Esophagus squamous epithelium (tissue), 5 donors: ENCODE measurements around the gene TSPYL2. TPM values are rescaled to one million over a fixed set of nuclear protein-coding genes. Genes with fewer than 3 reads are reported as not detected.

Experiments used
- DNase-seq: peaks from one replicate; lab custom pipeline; 2025; lab: John Stamatoyannopoulos, UW
- H3K27ac ChIP-seq, 4 donors: fragments of 200-600 bp; sonication (generic); one replicate each; pipeline ENCODE4 v1.5.1; 2016 to 2019; ENCODE audit warnings: mild to moderate bottlenecking in 1 of 4
- H3K27me3 ChIP-seq, 4 donors: fragments of 200-600 bp; sonication (generic); 1 replicate in 3 of 4; 2 replicates in 1 of 4; pipeline versions ENCODE4 v1.5.1 to v1.6.0; 2017 to 2021; ENCODE audit warnings: antibody characterized with exemption in 1 of 4
- H3K36me3 ChIP-seq, 3 donors: fragments of 200-600 bp; sonication (generic); one replicate each; pipeline ENCODE4 v1.5.1; 2016 to 2019
- H3K4me1 ChIP-seq, 3 donors: fragments of 200-600 bp; sonication (generic); one replicate each; pipeline ENCODE4 v1.5.1; 2017 to 2019
- H3K4me3 ChIP-seq, 4 donors: fragments of 200-600 bp; sonication (generic); 1 replicate in 3 of 4; 2 replicates in 1 of 4; pipeline ENCODE4 v1.5.1; 2016 to 2019; ENCODE audit warnings: mild to moderate bottlenecking in 2 of 4, moderate library complexity in 1 of 4
- H3K9me3 ChIP-seq, 3 donors: fragments of 200-600 bp; sonication (generic); one replicate each; pipeline ENCODE4 v1.5.1; 2016 to 2019
- CTCF ChIP-seq, 6 experiments: fragments of 450-650 bp in 4 of 6; fragments of 200-600 bp in 2 of 6; sonication (generic) in 2 of 6; IDR thresholded peaks; one replicate each; pipeline ENCODE4 v1.5.1; 2016 to 2019; ENCODE audit warnings: antibody characterized with exemption in 6 of 6, mild to moderate bottlenecking in 4 of 6, moderate library complexity in 4 of 6
- POLR2A ChIP-seq, 4 donors: fragments of 450-650 bp; IDR thresholded peaks; one replicate each; pipeline ENCODE4 v1.6.1; 2017; ENCODE audit warnings: antibody characterized with exemption in 4 of 4, mild to moderate bottlenecking in 4 of 4, moderate library complexity in 3 of 4
- WGBS, 2 donors: methylation state at CpG; one replicate each; pipeline ENCODE4 v1.1.5; 2018; 5-methylcytosine and 5-hydroxymethylcytosine counted together
- intact Hi-C: fragments of 100-400 bp; cut with DNase I; formaldehyde crosslinking; loops from one replicate; pipeline ENCODE4 v1.15.0; 2022
- total RNA-seq, 4 donors: library from RNA; depleted of rRNA; stranded (reverse); fragments of >200 nt; gene quantifications; one replicate each; pipeline ENCODE4 v1.1.0, GENCODE V29; 2016
- donor health status: DM: yes; HTN: yes; CAD: no.

Gene TSPYL2
- total RNA-seq, 4 donors from 2014 or later: 4.4 to 40.1 (median 5.3) TPM

- intact Hi-C loops: no loop called here
- H3K9me3 ChIP-seq: no peaks in the 10 kb centered on the region
- H3K4me1 ChIP-seq: peaks cover 0 to 53% (median 3%) of the 10 kb centered on the region in 3 donors
- no peak for TF ChIP-seq POLR2A (IDR thresholded peaks at IDR 0.05)
- peak; percentile 73 to 81 (median 78) for TF ChIP-seq CTCF (IDR thresholded peaks at IDR 0.05)
- no peak for DNase-seq
- H3K36me3 ChIP-seq: peaks cover 0 to 21% (median 0%) of the 10 kb centered on the region in 3 donors
- no peaks in the 10 kb centered on the region for H3K27me3 ChIP-seq
- peak overlapping the region; percentile 82 to 93 (median 87) for H3K27ac ChIP-seq
- peak overlapping the region; percentile 31 to 56 (median 39) for H3K4me3 ChIP-seq
- 9 to 22% methylated on average over 11 of the region's 11 CpGs for WGBS, 2 donors
These were observed 7.2 kb downstream of the TSPYL2 start for GRCh38 chrX:53089224-53089842.

- H3K27ac ChIP-seq: peak overlapping the region in 1 of 4 donors; percentile 6
- H3K27me3 ChIP-seq: no peaks in the 10 kb centered on the region
- H3K4me1 ChIP-seq: peaks cover 0 to 52% (median 3%) of the 10 kb centered on the region in 3 donors
- TF ChIP-seq POLR2A (IDR thresholded peaks at IDR 0.05) (no peak), CTCF (IDR thresholded peaks at IDR 0.05) (no peak)
- H3K36me3 ChIP-seq: peaks cover 0 to 15% (median 0%) of the 10 kb centered on the region in 3 donors
- 74 to 80% methylated on average over 1 to 2 of the region's 2 CpGs for WGBS, 2 donors
- no peak overlapping the region for H3K4me3 ChIP-seq
- no peak for DNase-seq
- no peaks in the 10 kb centered on the region for H3K9me3 ChIP-seq
- intact Hi-C loops: no loop called here
These were observed 7.8 kb downstream of the TSPYL2 start for GRCh38 chrX:53089925-53090324.

GRCh38 chrX:53091354-53091753 lies 9.2 kb downstream of the TSPYL2 start:
- TF ChIP-seq POLR2A (IDR thresholded peaks at IDR 0.05): no peak
- TF ChIP-seq CTCF (IDR thresholded peaks at IDR 0.05): no peak
- no peak for DNase-seq
- Histone ChIP-seq H3K27ac (no peak overlapping the region), H3K4me1 (peaks cover 0 to 51% (median 3%) of the 10 kb centered on the region in 3 donors), H3K9me3 (no peaks in the 10 kb centered on the region), H3K36me3 (peaks cover 0 to under 1% (median 0%) of the 10 kb centered on the region in 3 donors), H3K4me3 (no peak overlapping the region), H3K27me3 (no peaks in the 10 kb centered on the region)
- intact Hi-C loops: no loop called here
- 100% methylated on average over 1 of the region's 2 CpGs; no CpG with 5 or more reads in 1 of the 2 donors for WGBS, 2 donors

- H3K36me3 ChIP-seq: no peaks in the 10 kb centered on the region
- 0 to 25% methylated on average over 10 to 16 of the region's 16 CpGs for WGBS, 2 donors
- no peak for DNase-seq
- intact Hi-C loops: no loop called here
- H3K27me3 ChIP-seq: no peaks in the 10 kb centered on the region
- TF ChIP-seq POLR2A (IDR thresholded peaks at IDR 0.05): no peak
- peak; percentile 19 to 68 (median 50) for TF ChIP-seq CTCF (IDR thresholded peaks at IDR 0.05)
- H3K4me3 ChIP-seq: peak overlapping the region; percentile 48 to 73 (median 64)
- peaks cover 0 to 34% (median 0%) of the 10 kb centered on the region in 3 donors for H3K4me1 ChIP-seq
- H3K27ac ChIP-seq: peak overlapping the region; percentile 84 to 96 (median 92)
- no peaks in the 10 kb centered on the region for H3K9me3 ChIP-seq
These were observed 11.0 kb downstream of the TSPYL2 start for GRCh38 chrX:53093177-53093655.
